GM19455 (cell line): ENCODE results near the gene USP36.

Experiments used
- ATAC-seq: cut with Tn5 transposase; IDR thresholded peaks from one replicate; pipeline ENCODE4 v1.9.1; 2021; ENCODE audit not compliant: unreplicated experiment

The USP36 gene

DNA sequence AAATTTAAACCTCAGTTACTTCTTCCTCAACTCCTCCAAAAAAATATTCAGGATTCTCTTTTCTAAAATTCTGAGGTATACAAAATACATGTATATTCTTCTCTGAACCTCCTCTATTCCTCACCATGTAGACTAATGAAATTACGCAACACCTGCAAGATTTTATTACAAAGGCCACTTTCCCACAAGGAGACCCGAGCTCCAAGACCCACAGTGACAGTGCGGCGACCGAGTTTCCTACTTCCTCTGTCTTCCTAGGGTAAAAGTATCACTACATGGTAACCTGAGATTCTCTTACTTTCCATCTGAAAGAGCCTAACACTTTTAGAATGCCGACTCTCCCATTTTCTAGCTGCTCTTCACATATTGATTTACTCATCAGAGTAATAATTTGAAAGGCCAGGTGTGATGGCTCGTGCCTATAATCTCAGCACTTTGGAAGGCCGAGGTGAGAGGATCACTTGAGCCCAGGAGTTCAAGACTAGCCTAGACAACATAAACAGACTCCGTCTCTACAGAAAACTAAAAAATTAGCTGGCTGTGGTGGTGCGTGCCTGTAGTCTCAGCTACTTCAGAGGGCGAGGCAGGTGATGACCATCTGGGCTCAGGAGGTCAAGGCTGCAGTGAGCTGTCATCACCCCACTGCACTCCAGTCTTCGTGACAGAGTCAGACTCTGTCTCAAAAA lies 94.2 kb downstream of the USP36 start:
- ATAC-seq, result no peak
